HG03095 (cell line): ENCODE measurements around the gene NRXN3.

Experiments
- ATAC-seq: cut with Tn5 transposase; IDR thresholded peaks from one replicate; pipeline ENCODE4 v1.9.1; 2021; ENCODE audit warnings: moderate library complexity; ENCODE audit not compliant: unreplicated experiment

Gene NRXN3

GRCh38 chr14:78614593-78614992 lies 444.4 kb downstream of the NRXN3 start:
- no peak for ATAC-seq

DNA sequence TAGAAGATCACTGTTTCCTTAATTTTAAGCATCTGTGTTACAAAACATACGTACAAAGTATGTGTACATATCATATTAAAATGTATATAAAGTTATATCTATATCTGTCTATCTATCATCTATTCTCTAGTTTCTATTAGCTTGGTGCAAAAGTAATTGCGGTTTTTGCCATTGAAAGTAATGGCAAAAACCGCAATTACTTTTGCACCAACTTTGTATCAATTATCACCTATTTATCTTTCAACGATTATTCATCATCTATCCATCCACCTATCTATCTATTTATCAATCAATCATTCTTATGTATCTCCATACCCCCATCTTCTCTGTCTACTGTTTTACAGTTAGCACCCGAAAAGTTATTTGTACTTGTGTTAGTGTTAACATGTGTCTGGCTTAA lies 447.6 kb downstream of the NRXN3 start:
- no peak for ATAC-seq

DNA sequence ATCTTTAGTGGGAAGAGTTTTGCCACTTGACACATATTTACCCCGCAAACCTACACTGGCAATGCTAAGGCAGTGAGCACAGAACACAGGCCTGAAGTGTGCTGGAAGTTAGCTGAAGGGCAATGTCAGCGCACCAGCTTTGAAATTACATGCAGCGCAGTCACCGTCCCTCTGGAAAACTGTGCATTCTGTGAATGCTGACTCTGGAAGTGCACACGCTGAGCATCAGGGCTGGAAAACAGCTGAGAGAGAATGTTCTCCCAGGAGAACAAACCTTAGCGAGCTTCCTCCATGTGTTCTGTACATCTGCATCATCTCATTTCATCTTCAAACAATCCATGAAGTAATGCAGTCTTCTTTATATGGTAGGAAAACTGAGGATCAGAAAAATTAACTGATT lies 448.2 kb downstream of the NRXN3 start:
- no peak for ATAC-seq

DNA sequence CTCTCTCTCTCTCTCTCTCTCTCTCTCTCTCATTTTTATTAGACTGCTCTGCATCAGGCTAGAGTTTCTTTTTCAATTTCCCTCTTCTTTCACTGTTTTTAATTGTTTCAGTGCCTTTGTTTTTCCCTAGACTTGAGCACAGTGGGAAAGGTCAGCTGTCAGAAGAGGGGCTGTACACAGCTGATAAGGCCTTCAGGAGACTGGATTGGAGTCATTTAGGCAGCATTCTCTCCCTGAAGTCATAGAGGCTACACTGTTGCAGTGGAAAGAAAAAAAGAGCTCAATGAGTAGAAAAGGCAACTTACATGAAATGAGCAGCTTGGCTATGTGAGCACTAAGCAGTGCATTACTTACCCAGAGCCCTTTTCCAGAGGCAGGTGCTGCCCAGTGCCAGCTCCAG lies 456.9 kb downstream of the NRXN3 start:
- ATAC-seq = no peak

GRCh38 chr14:78631551-78631950 lies 461.4 kb downstream of the NRXN3 start:
- ATAC-seq = no peak

DNA sequence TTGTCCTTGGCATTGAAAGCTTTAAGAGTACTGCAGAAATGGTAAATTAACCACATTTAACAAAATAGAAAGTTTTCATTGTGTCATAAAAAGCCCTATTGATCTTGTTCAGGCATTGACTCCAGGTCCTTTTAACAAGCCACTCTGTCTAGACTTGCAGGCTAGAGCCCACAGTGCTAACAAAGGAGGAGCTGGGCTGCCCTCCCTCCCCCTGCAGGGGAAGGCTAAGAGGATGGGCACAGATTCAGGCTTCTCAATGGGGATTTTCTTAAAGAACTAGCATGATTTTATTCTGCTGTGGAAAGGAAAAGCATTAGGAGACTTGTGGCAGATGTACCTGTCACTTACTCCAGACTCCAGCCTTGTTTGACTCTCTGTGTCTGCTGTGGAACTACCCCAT lies 463.6 kb downstream of the NRXN3 start:
- no peak for ATAC-seq

- no peak for ATAC-seq
Measured at GRCh38 chr14:78637489-78637888, 467.3 kb downstream of the NRXN3 start.

GRCh38 chr14:78637908-78638475 lies 467.8 kb downstream of the NRXN3 start:
- no peak for ATAC-seq

DNA sequence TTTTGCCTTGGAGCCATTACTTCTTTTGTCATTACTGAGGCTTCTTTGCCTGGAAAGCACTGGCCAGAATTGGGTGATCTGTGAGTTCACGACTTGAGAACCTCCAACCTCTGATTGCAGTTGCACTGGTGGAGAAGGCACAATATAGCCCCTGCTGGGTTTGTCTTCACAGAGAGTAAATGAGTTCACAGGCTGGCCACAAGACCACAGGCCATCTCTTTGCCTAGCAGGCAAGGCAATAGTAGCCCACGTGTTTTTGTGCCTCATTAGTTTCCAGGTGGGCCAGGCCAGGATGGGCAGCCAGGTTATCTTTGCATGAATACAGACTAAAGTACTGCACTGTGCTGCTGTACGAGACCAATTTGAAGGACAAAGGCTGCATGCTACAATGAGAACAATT lies 468.8 kb downstream of the NRXN3 start:
- no peak for ATAC-seq

- no peak for ATAC-seq
Measured at GRCh38 chr14:78644824-78645559, 474.8 kb downstream of the NRXN3 start.

GRCh38 chr14:78652727-78653126 lies 482.6 kb downstream of the NRXN3 start:
- ATAC-seq = no peak

- ATAC-seq = no peak
Measured at GRCh38 chr14:78653173-78653572, 483.0 kb downstream of the NRXN3 start.

DNA sequence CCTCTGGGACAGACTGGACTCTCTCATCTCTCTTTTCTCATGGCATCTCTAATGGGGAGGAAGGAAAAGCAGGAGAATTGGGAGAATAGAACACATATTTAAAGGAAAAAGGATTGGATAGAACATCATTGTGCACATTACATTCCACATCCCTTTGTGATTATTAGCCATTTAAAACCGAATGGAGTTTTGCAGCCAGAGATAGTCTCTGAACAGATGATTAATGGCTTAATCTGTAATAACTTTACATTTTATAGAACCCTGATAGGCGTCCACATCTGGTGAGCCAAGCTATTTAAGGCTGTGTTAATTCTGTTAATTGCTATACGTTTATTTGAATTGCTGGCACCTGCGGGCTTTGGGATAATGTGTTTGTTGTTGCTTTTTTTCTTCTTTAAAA lies 487.3 kb downstream of the NRXN3 start:
- no peak for ATAC-seq

DNA sequence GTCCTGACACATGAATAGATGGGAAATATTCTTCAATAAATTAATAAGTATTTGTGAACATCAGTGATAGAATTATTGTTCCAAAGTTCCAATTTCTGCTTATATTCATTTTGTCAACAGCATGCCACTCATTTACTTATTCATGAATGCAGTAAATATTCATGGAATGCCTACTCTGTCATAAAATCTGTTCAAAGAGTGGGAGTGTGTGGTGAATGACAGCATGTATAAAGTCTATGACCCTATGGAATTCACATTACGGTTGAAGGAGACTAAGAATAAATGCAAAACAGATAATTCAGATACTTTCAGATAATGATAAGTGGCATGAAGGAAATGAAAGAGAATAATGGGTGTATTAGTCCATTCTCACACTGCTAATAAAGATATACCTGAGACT lies 494.7 kb downstream of the NRXN3 start:
- no peak for ATAC-seq

- ATAC-seq = no peak
Measured at GRCh38 chr14:78666336-78667056, 496.3 kb downstream of the NRXN3 start.

- ATAC-seq = no peak
Measured at GRCh38 chr14:78667141-78667540, 497.0 kb downstream of the NRXN3 start.

- no peak for ATAC-seq
Measured at GRCh38 chr14:78673845-78674244, 503.7 kb downstream of the NRXN3 start.

DNA sequence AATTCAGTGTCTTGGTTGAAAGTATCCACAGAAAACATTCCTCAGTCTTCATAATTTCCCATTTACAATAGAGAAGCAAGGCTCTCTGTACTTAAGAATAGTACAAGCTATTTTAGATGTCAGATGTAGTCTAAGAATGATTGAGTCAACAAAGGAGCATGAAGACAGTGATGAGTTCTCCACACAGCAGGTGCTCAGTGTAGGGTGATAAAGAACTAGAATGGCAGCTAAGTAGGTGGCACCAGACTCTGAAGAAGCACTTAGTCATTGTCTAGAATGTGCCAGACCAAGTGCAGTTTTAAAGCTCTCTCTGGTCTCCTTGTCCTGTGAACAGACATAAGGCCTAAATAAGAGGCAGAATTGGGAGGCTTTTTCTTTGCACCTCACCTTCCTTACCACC lies 504.6 kb downstream of the NRXN3 start:
- no peak for ATAC-seq

GRCh38 chr14:78683206-78683605 lies 513.0 kb downstream of the NRXN3 start:
- no peak for ATAC-seq

DNA sequence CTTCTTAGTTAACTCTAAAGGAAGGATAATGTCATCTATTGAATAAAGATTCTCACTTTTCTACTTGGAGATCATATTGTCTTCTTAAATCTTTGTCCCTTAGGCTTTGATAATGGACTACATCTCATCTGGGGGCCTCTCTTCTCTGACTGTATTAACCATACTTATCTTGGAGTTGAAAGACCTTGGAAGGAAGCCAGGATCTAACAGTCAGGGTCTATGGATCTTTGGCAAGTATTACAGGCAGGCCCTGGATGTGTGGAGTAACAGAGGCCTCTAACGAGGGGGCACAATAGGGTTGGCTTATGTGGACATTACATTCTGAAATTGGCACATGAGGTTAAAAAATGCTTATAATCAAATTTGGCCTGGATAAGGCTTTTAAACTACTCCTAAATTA lies 513.8 kb downstream of the NRXN3 start:
- no peak for ATAC-seq

DNA sequence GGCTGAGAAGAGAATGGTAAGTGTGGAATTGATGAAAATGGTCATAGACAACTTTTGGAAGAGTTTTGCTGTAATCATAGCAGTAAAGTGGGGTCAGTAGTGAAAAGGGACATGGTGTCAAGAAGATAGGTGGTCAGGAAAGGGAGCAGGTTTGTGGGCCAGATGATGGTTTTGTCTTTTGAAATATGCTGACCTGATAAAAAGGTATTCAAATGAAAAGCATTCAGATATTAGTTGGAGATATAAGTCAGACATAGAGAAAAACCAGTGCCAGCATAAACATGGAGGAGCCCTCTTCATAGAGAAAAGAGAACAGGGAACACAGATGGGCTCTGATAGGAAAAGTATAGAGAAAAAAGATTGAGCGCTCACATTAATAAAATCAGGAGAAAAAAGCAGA lies 518.3 kb downstream of the NRXN3 start:
- no peak for ATAC-seq

GRCh38 chr14:78690836-78691235 lies 520.7 kb downstream of the NRXN3 start:
- ATAC-seq = no peak
